ENCODE results near the gene RAB31. TPM values are rescaled to one million over a fixed set of nuclear protein-coding genes. Genes with fewer than 3 reads are reported as not detected.
"Not testable (repeated sequence)": the region's sequence is repeated elsewhere in the genome, so short reads cannot be mapped to it uniquely, and the experiment has no call there.

RAB31 gene
- polyA plus RNA-seq, 1 donor: 27.1 TPM

DNA sequence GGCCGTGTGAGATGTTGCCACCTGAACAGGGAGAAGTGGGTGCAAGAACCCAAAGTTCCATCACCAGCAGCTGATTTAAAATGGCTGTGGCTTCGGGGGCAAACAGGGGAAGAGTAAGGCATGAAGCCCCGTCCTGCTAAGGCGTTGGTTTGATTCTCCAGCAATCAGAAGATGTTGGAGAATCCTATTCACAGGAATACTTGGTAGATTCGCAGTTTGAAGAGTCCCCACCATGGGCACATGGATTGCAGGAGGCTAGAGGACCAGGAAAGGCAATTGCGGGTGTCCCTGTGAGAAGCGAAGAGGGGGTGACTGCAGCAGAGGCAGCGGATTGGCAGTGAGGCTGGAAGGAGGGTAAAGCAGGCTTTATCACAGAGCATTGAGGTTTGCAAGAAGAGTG, 131.1 kb downstream of the RAB31 start:
- DNase-seq (ENCODE audit: low read depth): no peak

DNA sequence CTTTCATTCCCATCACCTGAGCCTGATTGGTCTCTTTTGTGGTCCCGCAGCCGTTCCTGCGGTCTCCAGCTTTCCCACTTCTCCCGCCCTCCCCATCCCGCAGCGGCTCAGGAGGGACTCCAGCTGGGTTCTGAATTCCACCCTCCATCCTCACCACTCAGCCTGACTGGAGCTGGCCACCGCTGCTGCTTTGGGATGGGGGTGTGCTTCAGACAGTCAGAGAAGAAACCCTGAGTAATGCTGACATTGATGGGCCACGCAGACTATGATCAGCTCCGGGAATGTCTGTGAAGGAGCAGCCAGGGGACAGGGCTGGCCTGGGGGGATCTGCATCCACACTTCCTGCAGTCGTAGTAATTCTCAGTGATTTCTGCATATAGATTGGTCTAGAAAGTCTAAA, 131.8 kb downstream of the RAB31 start:
- DNase-seq (ENCODE audit: low read depth): no peak

DNA sequence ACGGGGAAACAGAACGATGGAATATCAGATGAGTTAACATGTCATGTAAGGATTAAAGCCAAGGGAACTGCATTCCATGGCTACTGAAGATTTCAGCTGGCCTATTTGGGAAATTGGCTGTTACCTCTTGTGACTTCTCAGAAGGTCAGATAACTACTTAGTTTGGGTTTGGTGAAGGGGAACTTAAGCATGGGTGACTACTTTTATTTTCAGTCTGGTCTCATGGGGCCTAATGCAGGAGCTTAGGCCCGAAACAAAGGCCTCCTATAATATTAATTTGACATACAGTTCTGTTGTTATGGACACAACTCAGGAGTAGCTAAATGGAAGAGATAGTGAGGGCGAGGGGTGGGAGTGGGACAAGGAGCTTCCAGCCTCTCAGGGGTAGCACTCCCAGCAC, 133.7 kb downstream of the RAB31 start:
- DNase-seq (ENCODE audit: low read depth): no peak

DNA sequence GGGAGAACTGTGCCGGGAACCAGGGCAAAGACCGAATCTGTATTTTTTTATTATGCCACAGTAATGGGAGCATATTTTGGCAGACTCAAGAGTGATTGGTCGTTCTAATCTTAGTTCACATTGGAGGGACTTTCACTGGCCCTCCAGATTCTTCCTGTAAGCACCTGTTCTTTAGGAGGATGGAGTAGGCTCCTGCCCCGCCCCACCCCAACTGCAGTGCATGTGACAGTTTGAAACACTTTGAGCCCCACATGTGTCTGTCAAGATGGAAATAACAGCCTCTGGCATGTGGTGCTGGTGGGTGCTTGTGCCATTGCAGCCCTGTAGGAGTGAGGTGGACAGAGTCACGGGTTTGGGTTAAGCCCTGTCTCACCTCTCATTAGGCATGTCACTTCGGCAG, 134.3 kb downstream of the RAB31 start:
- DNase-seq (ENCODE audit: low read depth): no peak

DNA sequence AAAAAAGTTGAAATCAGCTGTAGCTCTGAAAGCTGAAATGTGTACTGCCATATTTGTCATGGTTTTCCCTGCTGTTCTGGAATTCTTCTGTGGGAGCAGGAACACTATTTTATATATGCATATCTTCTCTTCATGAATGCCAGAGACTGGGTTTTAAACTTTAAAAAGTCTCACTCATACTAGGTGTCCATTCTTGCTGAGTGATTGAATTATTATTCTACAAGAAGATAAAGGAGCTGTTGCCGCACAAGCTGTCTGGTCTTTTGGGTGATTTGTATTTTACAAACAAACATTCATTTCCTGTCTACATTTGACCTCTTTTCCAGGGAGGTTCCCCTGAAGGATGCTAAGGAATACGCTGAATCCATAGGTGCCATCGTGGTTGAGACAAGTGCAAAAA, 137.2 kb downstream of the RAB31 start:
- no peak for DNase-seq (ENCODE audit: low read depth)

DNA sequence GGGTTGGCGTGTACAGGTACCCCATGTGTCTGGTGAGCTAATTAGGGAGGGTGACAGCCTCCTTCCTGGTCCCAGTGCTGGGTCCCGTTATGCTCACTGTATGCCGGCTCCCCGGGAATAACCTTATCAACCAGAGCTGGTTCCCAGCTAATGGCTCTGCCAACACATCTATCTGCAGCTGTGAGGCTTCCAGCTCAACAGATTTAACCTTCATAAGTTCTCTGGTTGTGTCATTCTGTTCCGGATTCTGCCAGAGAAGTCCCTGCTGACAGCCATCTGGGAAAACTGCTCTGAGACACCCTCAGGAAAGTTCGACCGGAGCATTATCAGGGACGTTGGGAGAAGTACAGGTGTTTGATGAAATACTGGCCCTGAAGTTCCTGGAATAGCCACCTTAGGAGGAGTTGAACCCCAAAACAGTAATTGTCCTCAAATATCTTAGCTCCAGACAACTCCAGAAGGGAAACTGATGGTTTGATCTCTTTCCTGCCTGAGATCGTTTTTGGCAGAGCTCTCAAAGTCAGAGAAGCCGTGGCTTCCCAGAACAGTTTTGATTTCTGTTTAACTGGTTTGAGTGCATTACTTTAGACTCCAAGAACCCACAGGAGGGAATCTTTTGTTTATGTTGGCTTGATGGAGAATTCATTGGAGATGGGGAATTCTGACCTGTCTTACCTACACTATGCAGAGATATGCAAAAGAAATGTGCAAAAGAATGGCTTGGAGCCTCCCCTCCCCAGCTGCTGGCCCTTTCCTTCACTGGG, 138.2 kb downstream of the RAB31 start:
- DNase-seq (ENCODE audit: low read depth): no peak

DNA sequence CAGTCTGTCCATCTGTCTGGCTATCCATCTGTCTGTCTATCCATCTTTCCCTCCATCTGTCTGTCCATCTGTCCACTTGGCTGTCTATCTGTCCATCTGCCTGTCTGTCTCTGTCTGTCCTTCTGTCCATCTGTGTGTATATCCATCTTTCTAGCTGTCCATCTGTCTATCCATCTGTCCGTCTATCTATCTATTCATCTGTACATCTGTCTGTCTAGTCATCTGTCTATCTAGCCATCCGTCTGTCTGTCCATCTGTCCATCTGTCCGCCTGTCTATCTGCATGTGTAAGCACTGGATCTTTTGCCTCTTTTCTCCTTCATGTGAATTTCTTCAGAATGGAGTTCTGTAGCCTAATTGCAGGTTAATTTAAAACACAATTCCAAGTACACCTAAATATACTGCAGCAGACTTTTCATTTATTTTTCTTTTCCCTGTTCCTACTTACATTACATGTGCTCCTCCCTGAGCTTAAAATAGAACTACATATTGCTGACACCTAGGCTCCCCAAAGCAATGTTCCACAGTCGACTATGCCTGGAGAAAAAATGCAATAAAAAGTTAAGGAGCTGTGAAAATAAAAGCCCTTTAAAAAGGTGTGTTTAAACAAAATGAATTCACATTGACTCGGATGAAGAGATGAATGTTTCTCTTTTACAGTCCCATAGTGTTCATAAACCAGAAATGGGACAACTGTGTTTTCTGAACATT, 140.2 kb downstream of the RAB31 start:
- no peak for DNase-seq (ENCODE audit: low read depth)

DNA sequence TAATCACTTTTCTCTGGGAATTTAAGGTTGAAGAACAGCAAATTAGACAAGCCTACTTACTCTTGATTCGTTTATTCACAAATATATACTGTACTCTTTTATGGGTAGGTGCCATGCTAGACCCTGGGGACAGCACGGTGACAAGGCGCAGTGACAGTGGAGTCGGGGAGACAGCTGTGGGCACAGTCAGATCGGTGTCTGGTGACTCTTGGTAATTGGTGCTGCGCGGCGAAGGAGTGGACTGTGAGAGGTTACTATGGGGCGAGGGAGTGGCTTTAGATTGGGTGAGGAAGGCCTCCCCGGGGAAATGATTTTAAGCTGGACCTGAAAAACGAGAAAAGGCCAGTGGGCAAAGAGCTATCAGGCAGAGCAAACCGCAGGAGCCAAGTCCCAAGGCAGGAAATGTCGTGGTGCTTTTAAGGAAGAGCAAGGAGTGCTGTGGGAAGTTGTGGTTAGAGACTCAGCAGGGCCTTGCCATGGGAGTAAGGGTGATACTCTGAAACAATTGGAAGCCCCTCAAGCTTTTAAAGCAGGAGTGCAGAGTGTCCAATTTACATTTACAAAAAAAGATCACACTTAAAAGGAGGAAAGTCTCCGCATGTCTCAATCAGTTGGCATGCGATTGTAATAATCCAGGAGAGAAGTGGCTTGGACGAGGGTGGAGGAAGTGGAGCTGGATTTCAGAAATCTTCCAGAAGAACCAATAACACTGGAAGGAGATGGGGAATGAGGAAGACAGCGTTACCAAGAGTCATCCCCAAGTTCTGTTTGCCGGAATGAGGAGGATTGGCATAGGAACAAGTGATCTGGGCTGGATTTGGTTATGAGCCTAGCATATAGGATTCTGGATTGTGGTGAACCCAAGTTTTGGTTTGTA, 141.5 kb downstream of the RAB31 start:
- DNase-seq (ENCODE audit: low read depth): no peak

DNA sequence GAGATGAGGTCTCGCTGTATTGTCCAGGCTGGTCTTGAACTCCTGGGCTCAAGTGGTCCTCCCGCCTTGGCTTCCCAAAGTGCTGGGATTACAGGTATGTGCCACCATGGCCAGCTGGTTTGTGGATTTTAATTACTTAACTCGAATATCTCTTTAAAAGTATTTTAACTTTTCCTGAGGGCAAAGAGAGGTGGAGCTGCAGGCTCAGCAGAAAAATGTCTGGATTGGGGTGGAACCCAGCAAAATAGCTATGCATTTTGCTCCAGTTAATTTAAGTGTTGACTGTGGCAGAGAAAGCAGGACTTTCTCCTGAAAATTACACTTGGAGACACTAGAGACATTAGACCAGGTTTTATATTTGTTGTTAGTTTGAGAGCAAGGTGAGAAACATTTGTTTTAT, 142.2 kb downstream of the RAB31 start:
- DNase-seq (ENCODE audit: low read depth): no peak

DNA sequence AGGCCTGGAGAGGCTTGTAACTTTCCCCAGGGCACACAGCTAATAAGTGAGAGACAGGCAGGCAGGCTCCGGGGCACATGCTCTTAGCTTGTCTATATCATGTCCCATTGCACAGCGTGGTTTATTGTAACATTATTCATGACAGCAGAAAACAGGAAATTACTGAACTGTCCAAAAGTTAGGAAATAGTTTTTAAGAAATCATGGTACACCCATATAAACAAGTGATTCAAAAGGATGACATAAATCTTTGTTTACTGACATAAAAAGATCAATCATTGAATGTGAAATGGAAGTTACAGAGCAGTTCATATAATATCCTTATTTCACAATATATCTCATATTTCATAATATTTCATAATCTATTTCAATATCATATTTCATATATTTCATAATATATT, 143.4 kb downstream of the RAB31 start:
- DNase-seq (ENCODE audit: low read depth): no peak

DNA sequence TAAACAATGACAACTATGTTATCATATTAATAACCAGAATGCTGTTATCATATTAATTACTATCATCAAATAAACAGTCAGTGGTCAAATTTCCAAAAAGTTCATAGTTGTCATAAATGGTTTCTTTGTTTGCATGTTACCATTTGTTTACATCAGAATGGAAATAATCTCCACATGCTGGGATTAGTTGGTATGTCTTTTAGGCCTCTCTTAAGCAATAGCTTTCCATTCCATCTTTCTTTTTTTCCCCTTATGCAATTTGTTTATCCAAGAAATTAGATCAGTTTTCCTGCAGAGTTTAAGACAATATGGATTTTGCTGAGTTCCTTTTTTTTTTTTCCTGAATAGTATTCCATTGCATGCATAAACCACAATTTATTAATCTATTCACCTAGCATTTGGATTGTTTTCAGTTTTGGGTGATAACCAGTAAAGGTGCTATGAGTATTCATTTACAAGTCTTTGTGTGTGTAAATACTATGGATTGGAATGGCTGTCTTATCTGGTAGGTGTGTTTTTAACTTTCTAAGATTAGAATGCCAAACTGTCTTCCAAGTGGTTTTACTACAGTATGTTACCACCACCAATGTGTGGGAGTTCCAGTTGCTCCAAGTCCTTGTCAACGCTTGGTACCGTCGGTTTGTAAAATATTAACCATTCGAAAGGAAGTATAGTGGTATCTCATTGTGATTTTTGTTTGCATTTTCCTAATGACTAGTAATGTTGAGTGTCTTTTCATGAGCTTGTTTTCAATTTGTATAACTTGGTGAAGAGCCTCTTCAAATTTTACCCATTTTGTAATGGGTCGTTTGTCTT, 144.4 kb downstream of the RAB31 start:
- DNase-seq (ENCODE audit: low read depth): no peak

DNA sequence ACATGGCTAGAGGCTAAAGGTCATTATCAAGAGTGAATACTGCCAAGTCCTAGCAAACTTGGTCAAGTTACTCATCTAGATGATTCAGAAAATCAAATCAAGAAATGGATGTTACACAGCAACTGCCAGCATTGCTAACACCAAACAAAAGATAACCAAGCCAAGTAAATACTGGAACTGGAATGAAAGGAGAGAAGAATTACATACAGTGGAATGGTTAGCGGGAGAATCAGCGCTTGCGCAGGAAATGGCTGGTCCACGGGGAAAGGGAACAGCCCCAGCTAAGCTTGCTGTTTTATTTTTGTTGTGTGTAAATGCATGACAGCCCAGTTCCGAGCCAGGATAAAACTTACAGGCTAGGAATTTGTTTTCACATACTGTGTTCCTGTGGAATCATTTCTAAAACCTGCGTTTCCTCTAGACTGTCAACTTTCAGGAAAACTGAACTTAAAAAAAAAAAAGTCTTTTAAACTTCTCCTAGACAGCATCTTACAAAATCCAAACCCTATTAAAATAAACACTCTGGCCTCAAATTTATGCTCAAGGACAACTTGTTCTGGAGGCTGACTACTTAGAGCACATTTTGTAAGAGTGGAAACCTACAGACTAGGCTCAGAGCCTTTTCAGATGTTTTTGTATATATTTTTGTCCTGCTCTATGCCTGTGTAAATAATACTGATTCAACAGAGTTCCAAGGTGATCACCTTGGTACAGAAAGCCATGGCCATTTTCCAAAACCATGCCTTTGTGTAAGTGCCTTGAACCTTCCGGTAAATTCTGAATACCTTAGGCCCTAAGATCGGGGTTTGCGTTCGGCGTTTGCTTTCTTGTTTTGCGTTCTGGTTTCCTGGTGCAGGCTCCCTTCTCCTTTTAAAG, 146.9 kb downstream of the RAB31 start:
- DNase-seq (ENCODE audit: low read depth): no peak

DNA sequence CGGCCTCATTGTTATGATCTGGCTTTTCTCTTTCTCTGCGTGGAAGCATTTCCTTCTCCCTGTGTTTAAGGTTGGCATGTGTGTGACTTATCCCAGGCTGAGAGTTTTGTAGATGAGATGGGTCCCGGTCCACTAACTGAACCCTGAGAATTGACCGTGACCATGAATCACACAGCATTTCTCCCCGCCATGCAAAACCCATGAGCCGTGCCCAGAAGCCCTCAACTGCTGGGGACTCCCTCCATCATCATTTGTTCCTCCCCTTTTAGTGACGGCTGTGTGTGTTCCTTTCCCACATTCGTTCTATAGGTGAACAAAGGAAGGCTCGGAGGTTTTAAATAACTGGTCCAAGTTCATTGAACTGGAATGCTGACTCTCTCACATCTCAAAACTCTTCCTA, 147.6 kb downstream of the RAB31 start:
- DNase-seq (ENCODE audit: low read depth): no peak

DNA sequence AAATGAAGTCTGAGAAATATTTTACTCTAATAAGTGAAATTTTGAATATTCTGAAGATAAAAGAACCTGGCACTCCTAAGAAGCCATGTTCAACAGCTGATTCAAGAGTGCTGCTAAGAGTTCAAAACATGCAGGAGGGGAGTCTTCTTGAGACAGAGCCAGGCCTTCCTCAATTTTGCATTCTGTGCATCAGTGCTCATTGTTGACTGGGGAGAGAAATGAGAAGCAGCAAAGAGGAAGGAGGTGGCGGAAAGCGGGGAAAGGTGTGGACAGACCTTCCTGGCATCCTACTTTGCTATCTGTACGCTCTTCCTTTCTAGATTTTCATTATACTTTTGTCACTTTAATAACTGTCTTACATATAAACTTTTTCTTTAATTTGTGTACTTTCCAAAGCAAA, 148.0 kb downstream of the RAB31 start:
- no peak for DNase-seq (ENCODE audit: low read depth)

DNA sequence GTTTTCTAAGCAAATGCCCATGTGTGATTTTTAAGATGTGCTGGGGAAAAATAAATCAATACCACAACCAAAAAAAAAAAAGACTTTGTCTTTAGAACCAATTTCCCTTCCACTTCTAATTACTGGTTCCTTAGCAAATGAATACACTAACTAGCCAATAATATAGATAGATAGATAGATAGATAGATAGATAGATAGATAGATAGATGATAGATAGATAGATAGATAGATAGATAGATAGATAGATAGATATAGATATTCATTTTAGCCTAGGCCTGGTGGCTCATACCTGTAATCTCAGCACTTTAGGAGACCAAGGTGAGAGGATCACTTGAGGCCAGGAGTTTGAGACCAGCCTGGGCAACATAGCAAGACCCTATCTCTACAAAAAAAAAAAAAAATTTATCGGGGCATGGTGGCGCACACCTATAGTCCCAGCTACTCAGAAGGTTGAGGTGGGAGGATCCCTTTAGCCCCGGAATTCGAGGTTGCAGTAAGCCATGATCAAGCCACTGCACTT, 149.4 kb downstream of the RAB31 start:
- DNase-seq (ENCODE audit: low read depth): not testable (repeated sequence)

DNA sequence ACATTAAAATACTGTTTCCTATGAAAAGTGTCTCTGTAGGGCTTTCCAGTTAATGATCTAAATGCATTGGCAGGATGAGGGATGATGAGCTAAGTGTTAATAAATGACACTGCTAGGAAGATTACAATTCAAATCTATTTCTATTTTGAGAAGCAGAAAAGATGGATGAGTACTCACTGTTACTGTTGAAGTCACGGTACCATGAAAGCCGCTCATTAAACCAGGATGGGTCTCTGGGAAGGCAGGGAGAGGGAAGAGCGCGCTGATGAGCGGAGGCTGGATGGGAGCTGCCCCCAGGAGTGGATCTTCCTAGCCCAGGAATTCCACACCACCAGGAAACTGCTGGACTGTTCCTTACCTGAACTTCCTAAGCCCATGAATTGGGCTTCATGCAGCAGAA, 150.5 kb downstream of the RAB31 start:
- no peak for DNase-seq (ENCODE audit: low read depth)

DNA sequence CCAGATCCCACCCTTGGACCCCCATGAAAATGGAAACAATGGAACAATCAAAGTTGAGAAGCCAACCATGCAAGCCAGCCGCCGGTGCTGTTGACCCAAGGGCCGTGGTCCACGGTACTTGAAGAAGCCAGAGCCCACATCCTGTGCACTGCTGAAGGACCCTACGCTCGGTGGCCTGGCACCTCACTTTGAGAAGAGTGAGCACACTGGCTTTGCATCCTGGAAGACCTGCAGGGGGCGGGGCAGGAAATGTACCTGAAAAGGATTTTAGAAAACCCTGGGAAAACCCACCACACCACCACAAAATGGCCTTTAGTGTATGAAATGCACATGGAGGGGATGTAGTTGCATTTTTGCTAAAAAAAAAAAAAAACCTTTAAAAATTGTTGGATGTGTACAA, 151.1 kb downstream of the RAB31 start:
- DNase-seq (ENCODE audit: low read depth): no peak

DNA sequence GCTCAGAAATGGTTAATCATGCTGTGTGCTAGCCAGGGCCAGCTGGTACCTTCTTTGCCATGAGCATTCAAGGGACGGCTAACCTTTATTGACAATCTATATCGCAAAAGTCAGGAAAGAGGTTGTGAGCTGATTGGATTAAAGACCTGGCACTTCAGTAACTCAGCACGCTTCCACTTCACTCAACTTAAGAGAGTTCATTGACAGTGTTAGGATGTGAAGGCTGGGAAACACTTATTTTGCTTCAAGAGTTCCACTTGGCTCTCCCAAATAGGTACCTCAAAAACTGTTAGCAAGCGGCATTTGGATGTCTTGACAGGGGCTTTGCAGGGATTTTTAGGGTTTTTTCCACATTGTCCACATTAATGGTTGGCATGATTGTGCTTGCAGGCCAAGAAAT, 152.6 kb downstream of the RAB31 start:
- DNase-seq (ENCODE audit: low read depth): no peak

DNA sequence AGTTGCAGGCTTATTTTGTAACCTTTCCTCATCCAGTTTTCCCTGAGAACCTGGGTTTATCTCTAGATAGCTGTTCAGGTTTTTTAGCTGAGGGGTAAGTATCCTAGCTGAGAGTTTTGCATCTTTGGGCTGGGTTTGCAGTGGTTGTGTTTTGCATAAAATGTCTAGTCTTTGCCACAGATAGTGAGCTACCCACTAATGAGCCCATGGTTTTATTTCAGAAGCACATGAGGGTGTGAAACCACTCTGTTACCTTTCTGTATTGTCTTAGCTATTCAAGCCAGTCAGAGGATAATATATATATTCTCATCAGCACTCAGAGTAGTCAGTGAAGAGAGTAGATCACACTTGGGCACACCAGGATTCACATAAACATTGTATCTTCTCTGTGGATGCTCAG, 153.1 kb downstream of the RAB31 start:
- no peak for DNase-seq (ENCODE audit: low read depth)

DNA sequence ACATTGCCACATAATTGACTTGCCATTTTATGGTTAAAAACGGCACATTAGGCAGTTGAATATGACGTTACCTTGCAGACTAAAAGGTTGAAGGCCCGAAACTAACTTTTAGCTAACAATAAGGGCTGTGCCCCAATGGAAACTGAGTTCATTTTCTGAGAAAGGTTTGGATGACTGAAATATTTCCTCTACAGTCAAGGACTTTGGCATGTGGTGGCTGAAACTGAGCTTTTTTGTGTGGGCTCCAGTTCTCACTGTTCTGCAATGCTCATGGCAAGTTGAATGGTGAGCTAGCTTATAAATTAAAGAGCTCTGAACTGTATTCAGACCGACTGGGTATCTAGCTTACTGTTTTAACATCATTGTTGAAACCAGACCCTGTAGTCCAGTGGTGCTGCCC, 153.8 kb downstream of the RAB31 start:
- no peak for DNase-seq (ENCODE audit: low read depth)

Data from forelimb muscle (tissue), 1 donor.